Fibroblast of pulmonary artery (primary cell): ENCODE data around the gene LEFTY1.

Experiments
- DNase-seq: peaks from one replicate; pipeline ENCODE4 v3.0.0-alpha.2; 2010; ENCODE audit warnings: low read depth
- H3K4me3 ChIP-seq: replicated peaks from 2 replicates; pipeline ENCODE4 v1.5.1; 2011; ENCODE audit warnings: low read depth, mild to moderate bottlenecking, control low read depth, low read length, moderate library complexity
- TF ChIP-seq, protein P1 (sequence below): IDR thresholded peaks from 2 replicates; pipeline ENCODE4 v1.5.1; 2011; ENCODE audit warnings: mild to moderate bottlenecking, control low read depth, low read length, inconsistent platforms; ENCODE audit errors: missing control alignments

LEFTY1 gene

GRCh38 chr1:225923381-225923691 is 34.4 kb upstream of the LEFTY1 start:
- DNase-seq, result no peak
- peak overlapping the region; percentile 73 for H3K4me3 ChIP-seq
- TF ChIP-seq, protein P1, sequence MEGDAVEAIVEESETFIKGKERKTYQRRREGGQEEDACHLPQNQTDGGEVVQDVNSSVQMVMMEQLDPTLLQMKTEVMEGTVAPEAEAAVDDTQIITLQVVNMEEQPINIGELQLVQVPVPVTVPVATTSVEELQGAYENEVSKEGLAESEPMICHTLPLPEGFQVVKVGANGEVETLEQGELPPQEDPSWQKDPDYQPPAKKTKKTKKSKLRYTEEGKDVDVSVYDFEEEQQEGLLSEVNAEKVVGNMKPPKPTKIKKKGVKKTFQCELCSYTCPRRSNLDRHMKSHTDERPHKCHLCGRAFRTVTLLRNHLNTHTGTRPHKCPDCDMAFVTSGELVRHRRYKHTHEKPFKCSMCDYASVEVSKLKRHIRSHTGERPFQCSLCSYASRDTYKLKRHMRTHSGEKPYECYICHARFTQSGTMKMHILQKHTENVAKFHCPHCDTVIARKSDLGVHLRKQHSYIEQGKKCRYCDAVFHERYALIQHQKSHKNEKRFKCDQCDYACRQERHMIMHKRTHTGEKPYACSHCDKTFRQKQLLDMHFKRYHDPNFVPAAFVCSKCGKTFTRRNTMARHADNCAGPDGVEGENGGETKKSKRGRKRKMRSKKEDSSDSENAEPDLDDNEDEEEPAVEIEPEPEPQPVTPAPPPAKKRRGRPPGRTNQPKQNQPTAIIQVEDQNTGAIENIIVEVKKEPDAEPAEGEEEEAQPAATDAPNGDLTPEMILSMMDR, result no peak

GRCh38 chr1:225921734-225922709 is 33.1 kb upstream of the LEFTY1 start:
- H3K4me3 ChIP-seq, result no peak overlapping the region
- TF ChIP-seq, protein P1, result no peak
- no peak for DNase-seq

- H3K4me3 ChIP-seq, result no peak overlapping the region
- TF ChIP-seq, protein P1, result no peak
- DNase-seq, result peak; percentile 85
These were observed 31.0 kb upstream of the LEFTY1 start for GRCh38 chr1:225919906-225920305.

DNA sequence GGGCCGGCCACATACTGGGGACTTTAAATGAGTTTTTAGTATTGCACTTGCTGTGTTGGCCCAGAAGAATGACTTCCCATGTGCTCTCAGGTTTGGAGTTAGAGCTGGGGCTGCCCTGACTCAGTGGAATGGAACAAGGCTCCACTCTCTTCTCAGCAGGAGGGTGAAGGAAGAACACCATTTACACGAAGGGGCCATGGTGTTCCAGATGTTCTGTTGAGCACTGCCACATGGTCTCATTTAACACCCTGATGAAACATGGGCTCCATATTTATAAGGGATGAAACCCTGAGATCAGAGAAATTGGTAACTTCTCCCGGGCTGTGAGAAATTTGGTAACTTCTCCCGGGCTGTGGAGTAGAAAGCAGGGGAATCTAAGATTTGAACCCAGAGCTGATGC is 29.3 kb upstream of the LEFTY1 start:
- TF ChIP-seq, protein P1, result no peak
- no peak for DNase-seq
- no peak overlapping the region for H3K4me3 ChIP-seq

GRCh38 chr1:225917536-225917935 is 28.6 kb upstream of the LEFTY1 start:
- DNase-seq, result no peak
- TF ChIP-seq, protein P1, result no peak
- H3K4me3 ChIP-seq, result no peak overlapping the region

- H3K4me3 ChIP-seq, result no peak overlapping the region
- no peak for DNase-seq
- TF ChIP-seq, protein P1, result no peak
These were observed 28.2 kb upstream of the LEFTY1 start for GRCh38 chr1:225917101-225917500.
